GM12873 (cell line): Measurements from ENCODE around the gene IL11RA.

Experiments
- CTCF ChIP-seq: IDR thresholded peaks from 2 replicates; pipeline ENCODE4 v1.5.1; 2012; ENCODE audit warnings: low read depth, mild to moderate bottlenecking, moderate library complexity, low read length, control low read depth; ENCODE audit not compliant: insufficient read depth; ENCODE audit errors: missing control alignments

The IL11RA gene

GRCh38 chr9:34651876-34652601, at the start of gene IL11RA:
Gene IL11RA (plus strand): TSS chr9:34652185. CDS start chr9:34655218, 3,033 bp downstream.
- TF ChIP-seq CTCF: no peak

GRCh38 chr9:34603610-34604231, 48.3 kb upstream of the IL11RA start:
- peak; percentile 89 for TF ChIP-seq CTCF

GRCh38 chr9:34606190-34606589, 45.8 kb upstream of the IL11RA start:
- TF ChIP-seq CTCF: no peak

- TF ChIP-seq CTCF: no peak
Observed at GRCh38 chr9:34606905-34607304, 45.1 kb upstream of the IL11RA start.

- no peak for TF ChIP-seq CTCF
Observed at GRCh38 chr9:34607331-34607730, 44.7 kb upstream of the IL11RA start.

- TF ChIP-seq CTCF: no peak
Observed at GRCh38 chr9:34610434-34611206, 41.4 kb upstream of the IL11RA start.

GRCh38 chr9:34611251-34611810, 40.7 kb upstream of the IL11RA start:
- no peak for TF ChIP-seq CTCF
